ENCODE measurements around the gene PITPNC1.
"Not testable (repeated sequence)": the region's sequence is repeated elsewhere in the genome, so short reads cannot be mapped to it uniquely, and the experiment has no call there.

PITPNC1 gene

GRCh38 chr17:67727152-67728039, 350.3 kb downstream of the PITPNC1 start:
- H3K9me3 ChIP-seq (ENCODE audit: control insufficient read depth in 5 of 5, low read length in 5 of 5); H3K4me1 ChIP-seq (ENCODE audit: control insufficient read depth in 5 of 5, insufficient read depth in 5 of 5, low read length in 5 of 5): not testable (repeated sequence)

GRCh38 chr17:67729903-67730302, 352.8 kb downstream of the PITPNC1 start:
- H3K9ac ChIP-seq (ENCODE audit: low read length in 5 of 5) = no peak overlapping the region
- H3K4me1 ChIP-seq (ENCODE audit: control insufficient read depth in 5 of 5, insufficient read depth in 5 of 5, low read length in 5 of 5) = no peaks in the 10 kb centered on the region
- no peaks in the 10 kb centered on the region for H3K27me3 ChIP-seq (ENCODE audit: control insufficient read depth in 5 of 5, insufficient read depth in 4 of 5, low read length in 5 of 5)
- H3K36me3 ChIP-seq (ENCODE audit: control insufficient read depth in 5 of 5, insufficient read depth in 5 of 5, low read length in 5 of 5) = peaks cover 45 to 81% (median 58%) of the 10 kb centered on the region in 5 donors
- H3K9me3 ChIP-seq (ENCODE audit: control insufficient read depth in 5 of 5, low read length in 5 of 5) = no peaks in the 10 kb centered on the region
- no peak overlapping the region for H3K27ac ChIP-seq (ENCODE audit: low read depth, low read length)
- no peak overlapping the region for H3K4me3 ChIP-seq (ENCODE audit: low read depth in 1 of 5, low read length in 5 of 5)

More at GRCh38 chr17:67727152-67728039, 350.3 kb downstream of the PITPNC1 start:
- H3K36me3 ChIP-seq (ENCODE audit: control insufficient read depth in 5 of 5, insufficient read depth in 5 of 5, low read length in 5 of 5) = peaks cover 40 to 84% (median 67%) of the 10 kb centered on the region in 5 donors
- H3K9ac ChIP-seq (ENCODE audit: low read length in 5 of 5); H3K27me3 ChIP-seq (ENCODE audit: control insufficient read depth in 5 of 5, insufficient read depth in 4 of 5, low read length in 5 of 5); H3K27ac ChIP-seq (ENCODE audit: low read depth, low read length); H3K4me3 ChIP-seq (ENCODE audit: low read depth in 1 of 5, low read length in 5 of 5): not testable (repeated sequence)

GRCh38 chr17:67730731-67731130, 353.6 kb downstream of the PITPNC1 start:
- no peak overlapping the region for H3K9ac ChIP-seq (ENCODE audit: low read length in 5 of 5)
- H3K4me1 ChIP-seq (ENCODE audit: control insufficient read depth in 5 of 5, insufficient read depth in 5 of 5, low read length in 5 of 5) = no peaks in the 10 kb centered on the region
- H3K4me3 ChIP-seq (ENCODE audit: low read depth in 1 of 5, low read length in 5 of 5) = no peak overlapping the region
- H3K27me3 ChIP-seq (ENCODE audit: control insufficient read depth in 5 of 5, insufficient read depth in 4 of 5, low read length in 5 of 5) = no peaks in the 10 kb centered on the region
- peaks cover 38 to 75% (median 51%) of the 10 kb centered on the region in 5 donors for H3K36me3 ChIP-seq (ENCODE audit: control insufficient read depth in 5 of 5, insufficient read depth in 5 of 5, low read length in 5 of 5)
- no peak overlapping the region for H3K27ac ChIP-seq (ENCODE audit: low read depth, low read length)
- no peaks in the 10 kb centered on the region for H3K9me3 ChIP-seq (ENCODE audit: control insufficient read depth in 5 of 5, low read length in 5 of 5)

GRCh38 chr17:67733449-67733848, 356.4 kb downstream of the PITPNC1 start:
- Histone ChIP-seq H3K27me3 (ENCODE audit: control insufficient read depth in 5 of 5, insufficient read depth in 4 of 5, low read length in 5 of 5) (no peaks in the 10 kb centered on the region), H3K9me3 (ENCODE audit: control insufficient read depth in 5 of 5, low read length in 5 of 5) (no peaks in the 10 kb centered on the region), H3K27ac (ENCODE audit: low read depth, low read length) (no peak overlapping the region), H3K9ac (ENCODE audit: low read length in 5 of 5) (no peak overlapping the region), H3K4me1 (ENCODE audit: control insufficient read depth in 5 of 5, insufficient read depth in 5 of 5, low read length in 5 of 5) (no peaks in the 10 kb centered on the region), H3K4me3 (ENCODE audit: low read depth in 1 of 5, low read length in 5 of 5) (no peak overlapping the region), H3K36me3 (ENCODE audit: control insufficient read depth in 5 of 5, insufficient read depth in 5 of 5, low read length in 5 of 5) (peaks cover 45 to 76% (median 57%) of the 10 kb centered on the region in 5 donors)

- Histone ChIP-seq H3K27ac (ENCODE audit: low read depth, low read length) (no peak overlapping the region), H3K4me3 (ENCODE audit: low read depth in 1 of 5, low read length in 5 of 5) (no peak overlapping the region), H3K9ac (ENCODE audit: low read length in 5 of 5) (no peak overlapping the region), H3K36me3 (ENCODE audit: control insufficient read depth in 5 of 5, insufficient read depth in 5 of 5, low read length in 5 of 5) (peaks cover 53 to 79% (median 70%) of the 10 kb centered on the region in 5 donors), H3K4me1 (ENCODE audit: control insufficient read depth in 5 of 5, insufficient read depth in 5 of 5, low read length in 5 of 5) (no peaks in the 10 kb centered on the region), H3K9me3 (ENCODE audit: control insufficient read depth in 5 of 5, low read length in 5 of 5) (no peaks in the 10 kb centered on the region), H3K27me3 (ENCODE audit: control insufficient read depth in 5 of 5, insufficient read depth in 4 of 5, low read length in 5 of 5) (no peaks in the 10 kb centered on the region)
Observed at GRCh38 chr17:67737145-67737544, 360.1 kb downstream of the PITPNC1 start.

- H3K9me3 ChIP-seq (ENCODE audit: control insufficient read depth in 5 of 5, low read length in 5 of 5) = no peaks in the 10 kb centered on the region
- H3K4me1 ChIP-seq (ENCODE audit: control insufficient read depth in 5 of 5, insufficient read depth in 5 of 5, low read length in 5 of 5) = no peaks in the 10 kb centered on the region
- no peak overlapping the region for H3K4me3 ChIP-seq (ENCODE audit: low read depth in 1 of 5, low read length in 5 of 5)
- H3K9ac ChIP-seq (ENCODE audit: low read length in 5 of 5) = no peak overlapping the region
- H3K27me3 ChIP-seq (ENCODE audit: control insufficient read depth in 5 of 5, insufficient read depth in 4 of 5, low read length in 5 of 5) = no peaks in the 10 kb centered on the region
- H3K27ac ChIP-seq (ENCODE audit: low read depth, low read length) = no peak overlapping the region
- peaks cover 33 to 85% (median 75%) of the 10 kb centered on the region in 5 donors for H3K36me3 ChIP-seq (ENCODE audit: control insufficient read depth in 5 of 5, insufficient read depth in 5 of 5, low read length in 5 of 5)
Observed at GRCh38 chr17:67742025-67742424, 364.9 kb downstream of the PITPNC1 start.

Measured in subcutaneous abdominal adipose tissue (tissue), 5 donors.